HG03280 (cell line): ENCODE results near the gene S100A1.
"Not testable (repeated sequence)": the region's sequence is repeated elsewhere in the genome, so short reads cannot be mapped to it uniquely, and the experiment has no call there.

Source experiments
- ATAC-seq: cut with Tn5 transposase; IDR thresholded peaks from one replicate; pipeline ENCODE4 v1.9.1; 2021; ENCODE audit warnings: mild to moderate bottlenecking, moderate library complexity; ENCODE audit not compliant: unreplicated experiment

Gene S100A1

GRCh38 chr1:153651771-153652170 is 23.5 kb downstream of the S100A1 start:
- ATAC-seq: no peak

DNA sequence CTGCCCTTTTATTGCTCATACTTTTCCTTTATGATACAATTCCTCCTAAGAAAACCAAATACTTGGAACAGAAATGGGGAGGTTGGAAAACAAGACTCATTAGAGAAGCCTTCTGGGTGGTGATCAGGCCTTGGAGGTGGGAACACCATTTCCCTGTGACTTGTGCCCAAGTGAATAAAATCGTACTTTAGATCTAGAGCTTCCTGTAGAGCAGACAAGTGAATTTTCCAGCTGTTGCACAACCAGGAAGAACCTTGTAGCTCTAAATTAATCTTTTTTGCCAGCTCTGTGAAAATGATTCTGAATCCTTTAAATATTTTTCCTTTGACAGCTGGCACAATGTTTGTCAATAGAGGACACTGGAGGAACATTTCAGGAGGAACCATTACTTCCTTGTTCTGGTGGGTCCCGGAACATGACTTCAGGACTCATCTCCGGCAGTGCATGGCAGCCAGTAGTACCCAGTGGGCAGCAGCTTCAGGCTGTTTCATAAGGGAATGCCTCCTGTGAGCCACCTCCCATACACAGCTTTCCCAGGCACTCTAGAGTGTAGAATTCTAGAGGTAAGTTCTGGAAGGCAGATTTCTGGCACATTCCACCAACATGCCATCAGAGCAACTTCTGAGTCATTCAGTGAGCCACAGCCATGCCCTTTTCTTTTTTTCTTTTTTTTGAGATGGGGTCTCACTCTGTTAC is 24.7 kb downstream of the S100A1 start:
- ATAC-seq: no peak

DNA sequence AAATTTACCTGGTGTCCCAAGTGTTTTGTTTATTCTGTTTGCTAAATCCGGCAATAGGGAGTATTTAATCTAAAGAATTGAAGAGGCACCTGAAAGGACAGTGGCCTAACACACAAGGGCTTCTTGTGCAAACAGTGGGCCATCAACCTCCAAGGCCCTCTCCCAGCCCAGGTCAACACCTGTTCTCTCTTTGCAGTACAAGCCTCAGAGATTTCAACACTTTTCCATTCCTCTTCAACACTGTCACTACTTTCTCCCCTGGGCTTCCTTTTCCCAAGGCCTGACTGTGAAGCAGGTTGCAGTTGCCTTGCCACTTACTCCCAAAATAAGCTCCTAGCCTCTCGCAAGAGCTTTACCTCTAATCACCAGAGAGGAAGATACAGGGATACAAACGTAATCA is 27.1 kb downstream of the S100A1 start:
- no peak for ATAC-seq

- peak; percentile 90 for ATAC-seq
These were observed 30.4 kb downstream of the S100A1 start, which contains the start of gene SNAPIN for GRCh38 chr1:153658400-153659174. TSS of gene SNAPIN (plus strand) at chr1:153658703. CDS start at chr1:153658744, 41 bp downstream.

DNA sequence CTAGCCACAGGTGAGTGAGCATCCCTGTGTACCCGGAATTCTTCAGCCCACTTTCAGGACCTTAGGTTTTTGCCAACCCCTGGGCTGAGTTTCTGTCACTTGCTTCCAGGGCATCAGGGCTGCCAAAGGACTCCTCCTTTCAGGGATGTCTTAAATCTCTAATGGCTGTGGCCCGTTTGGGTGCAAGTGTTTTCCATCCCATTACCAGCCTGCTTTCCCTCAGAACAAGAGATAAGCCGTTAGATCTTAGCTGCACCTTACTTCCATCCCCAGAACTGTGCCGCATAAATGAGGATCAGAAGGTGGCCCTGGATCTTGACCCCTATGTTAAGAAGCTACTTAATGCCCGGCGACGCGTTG is 30.9 kb downstream of the S100A1 start:
- ATAC-seq: no peak

DNA sequence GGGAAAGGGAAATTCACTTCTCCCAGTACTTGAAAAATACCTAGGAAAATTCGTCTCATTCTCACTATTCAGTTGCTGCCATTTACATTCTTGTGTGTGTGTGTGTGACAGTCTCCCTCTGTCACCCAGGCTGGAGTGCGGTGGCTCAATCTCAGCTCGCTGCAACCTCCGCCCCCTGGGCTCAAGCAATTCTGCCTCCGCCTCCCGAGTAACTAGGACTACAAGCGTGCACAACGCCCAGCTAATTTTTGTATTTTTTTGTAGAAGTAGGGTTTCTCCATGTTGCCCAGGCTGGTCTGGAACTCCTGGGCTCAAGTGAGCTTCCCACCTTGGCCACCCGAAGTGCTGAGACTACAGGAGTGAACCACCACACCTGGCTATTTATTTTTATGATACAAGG is 31.4 kb downstream of the S100A1 start:
- no peak for ATAC-seq

DNA sequence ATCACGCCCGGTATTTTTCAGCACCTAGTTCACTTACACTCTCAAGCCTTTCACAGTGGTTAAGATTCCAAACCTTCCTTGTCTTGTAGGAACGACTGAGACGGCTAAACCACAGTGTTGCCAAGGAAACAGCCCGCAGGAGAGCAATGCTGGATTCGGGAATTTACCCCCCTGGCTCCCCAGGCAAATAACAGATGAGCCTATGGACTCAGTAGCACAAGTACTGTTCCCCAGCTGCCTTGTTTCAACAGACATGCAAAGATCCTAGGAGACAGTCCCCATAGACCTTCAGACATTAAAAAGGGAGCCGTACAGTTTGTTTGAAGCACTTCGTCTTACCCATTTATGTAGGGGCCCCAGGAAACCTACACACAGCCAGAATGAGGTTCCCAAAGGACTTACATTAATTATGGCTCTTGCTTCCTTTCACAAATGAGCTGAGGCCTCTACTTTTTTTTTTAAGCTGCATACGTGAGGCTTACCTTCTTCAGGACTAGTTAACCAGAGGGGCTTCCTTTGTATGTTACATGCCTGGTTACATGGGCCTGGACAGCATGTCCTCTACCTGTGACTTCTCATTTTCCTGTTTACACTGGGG is 33.0 kb downstream of the S100A1 start:
- no peak for ATAC-seq

DNA sequence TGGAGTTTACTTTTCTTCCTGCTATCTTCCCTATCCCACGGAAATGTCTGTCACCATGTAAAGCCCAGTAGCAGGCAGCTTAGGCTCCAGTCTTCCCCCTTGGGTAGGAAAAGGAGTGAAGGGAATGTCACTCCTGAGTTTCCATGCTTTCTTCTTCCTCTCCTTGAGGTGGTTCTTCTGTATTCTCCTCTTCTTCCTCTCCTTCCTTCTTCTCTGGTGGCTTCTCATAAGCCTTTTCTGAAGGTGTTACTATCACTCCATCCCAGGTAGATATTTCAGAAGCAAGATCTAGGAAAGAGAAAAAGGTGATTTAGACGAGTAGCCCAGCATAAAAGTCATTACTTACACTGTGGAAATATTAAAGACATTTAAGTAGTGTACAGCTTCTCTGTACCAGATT is 34.0 kb downstream of the S100A1 start:
- no peak for ATAC-seq

- ATAC-seq: no peak
These were observed 35.0 kb downstream of the S100A1 start for GRCh38 chr1:153663211-153663610.

DNA sequence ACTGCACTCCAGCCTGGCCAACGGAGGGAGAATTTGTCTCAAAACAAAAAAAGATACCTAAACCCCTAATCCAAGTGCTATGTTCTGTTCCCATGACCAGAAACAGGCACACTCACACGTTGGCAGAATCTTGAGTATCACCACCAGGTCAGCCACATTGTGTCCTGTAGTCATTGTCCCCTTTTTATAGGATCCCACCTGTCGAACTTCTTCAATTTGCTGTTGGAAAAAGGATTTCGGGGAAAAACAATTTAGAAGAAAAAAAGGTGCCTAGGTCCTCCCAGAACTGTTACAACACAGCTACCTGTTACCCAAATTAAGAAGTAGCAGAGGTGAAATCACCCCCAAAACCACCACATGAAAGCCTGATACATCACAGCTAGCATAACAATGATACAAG is 39.2 kb downstream of the S100A1 start:
- ATAC-seq: no peak

GRCh38 chr1:153668672-153669071 is 40.4 kb downstream of the S100A1 start:
- not testable (repeated sequence) for ATAC-seq

GRCh38 chr1:153669606-153670005 is 41.4 kb downstream of the S100A1 start:
- ATAC-seq: no peak

GRCh38 chr1:153670257-153670858 is 42.1 kb downstream of the S100A1 start:
- ATAC-seq: no peak

DNA sequence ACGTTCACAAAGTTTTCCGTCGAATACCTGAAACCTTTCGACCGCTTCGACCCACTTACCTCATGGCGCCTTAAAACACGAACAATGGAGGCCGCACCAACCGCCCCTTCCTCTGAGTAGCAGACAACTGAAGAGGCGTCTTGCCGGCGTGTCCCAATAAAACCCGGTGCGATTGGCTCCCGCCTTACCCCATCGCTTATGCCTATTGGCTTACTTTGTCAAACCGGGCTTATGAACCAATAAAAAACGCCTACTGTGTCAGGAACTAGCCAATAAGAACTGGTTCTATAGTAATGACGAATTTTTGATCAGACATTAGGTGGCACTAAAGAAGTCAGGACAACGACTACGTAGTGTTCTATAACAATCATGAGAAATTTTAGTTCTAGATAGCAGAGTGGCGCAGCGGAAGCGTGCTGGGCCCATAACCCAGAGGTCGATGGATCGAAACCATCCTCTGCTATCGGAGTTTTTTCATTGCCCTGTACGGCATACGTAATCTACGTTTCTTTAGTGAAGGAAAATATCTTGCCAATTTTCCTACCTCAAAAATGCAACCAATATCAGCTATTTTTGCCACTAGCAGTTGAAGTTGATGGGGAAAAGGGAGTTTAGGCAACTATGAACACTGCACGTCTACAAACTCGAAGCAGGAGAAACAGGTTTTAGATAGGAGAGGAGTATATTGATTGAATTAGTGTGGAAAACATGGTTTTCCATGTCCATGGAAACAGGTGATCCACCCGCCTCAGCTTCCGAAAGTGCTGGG is 42.8 kb downstream of the S100A1 start, which contains the start of gene ILF2:
Gene ILF2 (minus strand): TSS at position 135 of the 769 bp plus-strand sequence. CDS start 71 bp downstream, at position 64.
- ATAC-seq: peak; percentile 95

DNA sequence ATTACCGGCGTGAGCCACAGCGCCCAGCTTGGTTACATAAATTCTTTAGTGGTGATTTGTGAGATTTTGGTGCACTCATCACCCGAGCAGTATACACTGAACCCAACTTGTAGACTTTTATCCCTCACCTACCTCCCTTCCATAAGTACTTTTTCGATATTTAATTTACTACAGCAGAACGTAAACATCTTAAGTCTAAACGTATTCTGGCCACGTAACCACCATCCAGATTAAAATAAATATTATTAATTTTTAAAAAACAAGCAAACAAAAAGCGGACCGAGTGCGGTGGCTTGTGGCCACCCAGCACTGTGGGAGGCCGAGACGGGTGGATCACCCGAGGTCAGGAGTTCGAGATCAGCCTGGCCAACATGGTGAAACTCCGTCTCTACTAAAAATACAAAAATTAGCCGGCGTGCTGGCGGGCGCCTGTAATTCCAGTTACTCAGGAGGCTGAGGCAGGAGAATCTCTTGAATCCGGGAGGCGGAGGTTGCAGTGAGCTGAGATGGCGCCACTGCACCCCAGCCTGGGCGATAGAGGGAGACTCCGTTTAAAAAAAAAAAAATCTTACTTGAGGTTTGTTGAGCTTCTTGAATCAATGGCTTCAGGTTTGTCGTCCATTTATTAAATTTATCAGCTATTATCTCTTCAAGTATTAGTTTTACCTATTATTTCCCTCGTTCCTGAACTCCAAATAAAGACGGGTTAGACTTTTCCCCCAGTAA is 43.6 kb downstream of the S100A1 start:
- peak; percentile 20 for ATAC-seq

DNA sequence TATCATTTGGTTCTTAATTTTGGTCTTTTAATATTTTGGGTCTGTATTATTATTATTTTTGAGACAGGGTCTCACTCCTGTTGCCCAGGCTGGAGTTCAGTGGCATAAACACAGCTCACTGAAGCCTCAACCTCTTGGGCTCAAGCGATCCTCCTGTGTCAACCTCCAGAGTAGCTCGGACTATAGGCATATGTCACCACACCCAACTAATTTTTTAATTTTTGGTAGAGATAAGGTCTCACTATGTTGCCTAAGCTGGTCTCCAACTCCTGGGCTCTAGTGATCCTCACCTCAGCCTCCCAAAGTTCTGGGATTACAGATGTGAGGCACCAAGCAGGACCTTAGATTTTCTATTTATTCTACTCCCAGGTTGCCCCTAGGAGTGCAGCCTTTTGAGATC is 45.3 kb downstream of the S100A1 start:
- no peak for ATAC-seq

DNA sequence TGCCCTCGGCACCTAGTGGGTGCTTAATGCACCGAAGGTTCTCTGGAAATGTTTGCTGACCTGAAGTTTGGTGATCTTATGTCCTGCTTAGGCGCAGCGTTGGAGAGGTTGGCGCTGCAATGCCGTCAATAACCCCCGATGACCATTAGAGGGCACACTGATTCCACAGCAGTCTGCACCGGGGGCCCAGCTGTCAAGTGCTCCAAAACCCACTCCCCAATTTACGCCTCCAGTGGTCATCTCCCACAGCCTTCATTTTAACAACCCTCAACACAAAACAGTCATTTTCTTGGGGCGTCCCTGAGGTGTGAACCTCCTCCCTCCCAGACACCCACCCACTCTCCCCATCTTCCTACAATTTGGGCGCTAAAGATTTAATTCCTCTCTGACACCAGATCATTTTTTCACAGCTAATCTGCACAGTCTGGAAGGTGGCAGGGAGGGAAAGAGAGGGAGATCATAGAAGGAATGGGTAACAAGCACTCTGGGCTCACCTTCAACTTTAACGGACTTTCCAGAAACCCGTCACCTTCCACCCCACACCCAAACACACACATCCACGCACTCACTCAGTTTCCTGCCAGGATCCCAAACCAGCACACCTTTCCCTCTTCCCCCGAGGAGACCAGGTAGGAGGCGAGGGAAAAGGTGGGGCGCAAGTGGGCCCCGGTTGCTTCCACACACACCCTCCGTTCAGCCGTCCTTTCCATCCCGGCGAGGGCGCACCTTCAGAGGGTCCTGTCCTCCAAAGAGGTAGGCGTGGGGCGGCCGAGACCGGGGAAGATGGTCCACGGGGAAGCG is 49.7 kb downstream of the S100A1 start:
- ATAC-seq: no peak

DNA sequence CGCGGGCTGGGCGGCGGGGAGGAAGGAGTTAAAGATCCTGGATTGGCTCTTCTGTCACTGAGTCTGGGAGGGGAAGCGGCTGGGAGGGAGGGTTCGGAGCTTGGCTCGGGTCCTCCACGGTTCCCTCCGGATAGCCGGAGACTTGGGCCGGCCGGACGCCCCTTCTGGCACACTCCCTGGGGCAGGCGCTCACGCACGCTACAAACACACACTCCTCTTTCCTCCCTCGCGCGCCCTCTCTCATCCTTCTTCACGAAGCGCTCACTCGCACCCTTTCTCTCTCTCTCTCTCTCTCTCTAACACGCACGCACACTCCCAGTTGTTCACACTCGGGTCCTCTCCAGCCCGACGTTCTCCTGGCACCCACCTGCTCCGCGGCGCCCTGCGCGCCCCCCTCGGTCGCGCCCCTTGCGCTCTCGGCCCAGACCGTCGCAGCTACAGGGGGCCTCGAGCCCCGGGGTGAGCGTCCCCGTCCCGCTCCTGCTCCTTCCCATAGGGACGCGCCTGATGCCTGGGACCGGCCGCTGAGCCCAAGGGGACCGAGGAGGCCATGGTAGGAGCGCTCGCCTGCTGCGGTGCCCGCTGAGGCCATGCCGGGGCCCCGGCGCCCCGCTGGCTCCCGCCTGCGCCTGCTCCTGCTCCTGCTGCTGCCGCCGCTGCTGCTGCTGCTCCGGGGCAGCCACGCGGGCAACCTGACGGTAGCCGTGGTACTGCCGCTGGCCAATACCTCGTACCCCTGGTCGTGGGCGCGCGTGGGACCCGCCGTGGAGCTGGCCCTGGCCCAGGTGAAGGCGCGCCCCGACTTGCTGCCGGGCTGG is 50.5 kb downstream of the S100A1 start, which contains the start of gene NPR1:
Gene NPR1 (plus strand): TSS at position 170 of the 818 bp plus-strand sequence. CDS start 421 bp downstream, at position 591.
- ATAC-seq: no peak
